IMR-90 (cell line): Measurements from ENCODE around the gene CEP95.

ENCODE experiments used
- BHLHE40 ChIP-seq: fragments of 150-350 bp; IDR thresholded peaks from 2 replicates; pipeline ENCODE4 v1.6.1; 2016; ENCODE audit warnings: mild to moderate bottlenecking, low read depth, low read length
- CHD1 ChIP-seq: IDR thresholded peaks from 2 replicates; pipeline ENCODE4 v1.6.1; 2012; ENCODE audit warnings: low read depth, low read length, improper control_type of control experiment
- CTCF ChIP-seq: conservative IDR thresholded peaks from 2 replicates; pipeline ENCODE4 v1.5.1; 2012; ENCODE audit warnings: mild to moderate bottlenecking, low read depth, low read length, improper control_type of control experiment
- FOS ChIP-seq: fragments of 150-350 bp; IDR thresholded peaks from 2 replicates; pipeline ENCODE4 v1.6.1; 2016; ENCODE audit warnings: low read depth, low read length
- MAFK ChIP-seq: IDR thresholded peaks from 2 replicates; pipeline ENCODE4 v1.6.1; 2012; ENCODE audit warnings: low read depth, low read length, improper control_type of control experiment
- POLR2A ChIP-seq: IDR thresholded peaks from 2 replicates; pipeline ENCODE4 v1.6.1; 2012; ENCODE audit warnings: mild to moderate bottlenecking, low read depth, low read length
- RAD21 ChIP-seq: IDR thresholded peaks from 2 replicates; pipeline ENCODE4 v1.6.1; 2012; ENCODE audit warnings: low read length, improper control_type of control experiment
- RCOR1 ChIP-seq: IDR thresholded peaks from 2 replicates; pipeline ENCODE4 v1.6.1; 2012; ENCODE audit warnings: mild to moderate bottlenecking, low read length, improper control_type of control experiment; ENCODE audit not compliant: insufficient replicate concordance
- RFX5 ChIP-seq: IDR thresholded peaks from 2 replicates; pipeline ENCODE4 v1.8.0; 2012; ENCODE audit warnings: low read depth, mild to moderate bottlenecking, low read length, moderate library complexity
- SMC3 ChIP-seq: fragments of 150-350 bp; IDR thresholded peaks from 2 replicates; pipeline ENCODE4 v1.6.1; 2016; ENCODE audit warnings: low read depth, mild to moderate bottlenecking, antibody characterized with exemption, low read length, moderate library complexity
- USF2 ChIP-seq: fragments of 150-350 bp; IDR thresholded peaks from 2 replicates; pipeline ENCODE4 v1.6.1; 2017; ENCODE audit warnings: mild to moderate bottlenecking, antibody characterized with exemption, low read length, low read depth

GRCh38 chr17:64480951-64481350 lies 25.8 kb upstream of the CEP95 start:
- TF ChIP-seq CTCF (no peak), POLR2A (no peak), BHLHE40 (no peak), USF2 (no peak), RFX5 (no peak), RAD21 (no peak), SMC3 (no peak), FOS (no peak), RCOR1 (no peak), MAFK (no peak), CHD1 (no peak)
